Activated T-cell treated with anti-CD3 and anti-CD28 coated beads, Interleukin-2, amount 50 U/mL, for 4 hours (primary cell): ENCODE results near the gene TNS4. TPM values are rescaled to one million over a fixed set of nuclear protein-coding genes. Genes with fewer than 3 reads are reported as not detected.

Source experiments
- ATAC-seq, 2 donors: fragments of 200-7000 bp; cut with Tn5 transposase; one replicate each; pipeline ENCODE4 v1.10.0; 2021
- DNase-seq: peaks from one replicate; pipeline ENCODE4 v3.0.0-alpha.2; 2020
- H3K27me3 Mint-ChIP-seq: one replicate; pipeline ENCODE4 v1.8.0; 2021; ENCODE audit warnings: low read depth, mixed read lengths
- H3K36me3 Mint-ChIP-seq: one replicate; pipeline ENCODE4 v1.8.0; 2022; ENCODE audit warnings: mixed read lengths; ENCODE audit not compliant: insufficient read depth
- H3K4me1 Mint-ChIP-seq: one replicate; pipeline ENCODE4 v1.8.0; 2021; ENCODE audit warnings: low read depth, mixed read lengths
- H3K4me3 Mint-ChIP-seq: one replicate; pipeline ENCODE4 v1.8.0; 2021; ENCODE audit warnings: mild to moderate bottlenecking, moderate library complexity, mixed read lengths
- H3K9me3 Mint-ChIP-seq: one replicate; pipeline ENCODE4 v1.8.0; 2021; ENCODE audit warnings: mixed read lengths
- total RNA-seq, 3 donors: library from RNA; stranded (reverse); gene quantifications; one replicate each; pipeline ENCODE4 v1.2.1, GENCODE V29; 2021

The TNS4 gene
- total RNA-seq, 3 donors from 2014 or later, result 3.9 to 4.7 (median 4.1) TPM

- Mint-ChIP-seq H3K4me1 (peaks cover under 1% of the 10 kb centered on the region), H3K27me3 (peaks cover 4% of the 10 kb centered on the region), H3K9me3 (no peaks in the 10 kb centered on the region), H3K36me3 (no peaks in the 10 kb centered on the region), H3K4me3 (no peak overlapping the region)
- ATAC-seq, result no peak
- no peak for DNase-seq
Observed at GRCh38 chr17:40496634-40497420, 4.6 kb downstream of the TNS4 start.

GRCh38 chr17:40496170-40496569 is 5.3 kb downstream of the TNS4 start:
- ATAC-seq (no peak), DNase-seq (no peak)
- Mint-ChIP-seq H3K9me3 (no peaks in the 10 kb centered on the region), H3K4me1 (peaks cover 5% of the 10 kb centered on the region), H3K27me3 (peaks cover 4% of the 10 kb centered on the region), H3K4me3 (no peak overlapping the region), H3K36me3 (no peaks in the 10 kb centered on the region)

- no peak for DNase-seq
- peaks cover 15% of the 10 kb centered on the region for H3K4me1 Mint-ChIP-seq
- peaks cover under 1% of the 10 kb centered on the region for H3K27me3 Mint-ChIP-seq
- ATAC-seq, result no peak
- no peaks in the 10 kb centered on the region for H3K36me3 Mint-ChIP-seq
- H3K4me3 Mint-ChIP-seq, result no peak overlapping the region
- no peaks in the 10 kb centered on the region for H3K9me3 Mint-ChIP-seq
Observed at GRCh38 chr17:40495140-40495539, 6.3 kb downstream of the TNS4 start.

- ATAC-seq (no peak), DNase-seq (no peak)
- Mint-ChIP-seq H3K36me3 (no peaks in the 10 kb centered on the region), H3K4me3 (no peak overlapping the region), H3K27me3 (no peaks in the 10 kb centered on the region), H3K9me3 (no peaks in the 10 kb centered on the region), H3K4me1 (peaks cover 28% of the 10 kb centered on the region)
Observed at GRCh38 chr17:40493697-40494096, 7.7 kb downstream of the TNS4 start.

GRCh38 chr17:40491486-40491885 is 9.9 kb downstream of the TNS4 start:
- Mint-ChIP-seq H3K27me3 (no peaks in the 10 kb centered on the region), H3K4me3 (no peak overlapping the region), H3K36me3 (no peaks in the 10 kb centered on the region), H3K4me1 (peaks cover 36% of the 10 kb centered on the region), H3K9me3 (no peaks in the 10 kb centered on the region)
- ATAC-seq, result no peak
- DNase-seq, result no peak

- ATAC-seq (no peak), DNase-seq (no peak)
- H3K36me3 Mint-ChIP-seq, result no peaks in the 10 kb centered on the region
- peaks cover 41% of the 10 kb centered on the region for H3K4me1 Mint-ChIP-seq
- H3K9me3 Mint-ChIP-seq, result no peaks in the 10 kb centered on the region
- no peaks in the 10 kb centered on the region for H3K27me3 Mint-ChIP-seq
- no peak overlapping the region for H3K4me3 Mint-ChIP-seq
Observed at GRCh38 chr17:40490982-40491381, 10.4 kb downstream of the TNS4 start.

GRCh38 chr17:40490289-40490853 is 11.1 kb downstream of the TNS4 start:
- H3K9me3 Mint-ChIP-seq, result no peaks in the 10 kb centered on the region
- H3K36me3 Mint-ChIP-seq, result no peaks in the 10 kb centered on the region
- DNase-seq (no peak), ATAC-seq (no peak)
- no peaks in the 10 kb centered on the region for H3K27me3 Mint-ChIP-seq
- H3K4me1 Mint-ChIP-seq, result peaks cover 47% of the 10 kb centered on the region
- H3K4me3 Mint-ChIP-seq, result no peak overlapping the region

- ATAC-seq (no peak), DNase-seq (no peak)
- H3K4me3 Mint-ChIP-seq, result no peak overlapping the region
- no peaks in the 10 kb centered on the region for H3K9me3 Mint-ChIP-seq
- no peaks in the 10 kb centered on the region for H3K36me3 Mint-ChIP-seq
- H3K27me3 Mint-ChIP-seq, result no peaks in the 10 kb centered on the region
- H3K4me1 Mint-ChIP-seq, result peaks cover 60% of the 10 kb centered on the region
Observed at GRCh38 chr17:40487371-40488020, 13.9 kb downstream of the TNS4 start.

GRCh38 chr17:40486522-40487370 is 14.7 kb downstream of the TNS4 start:
- Mint-ChIP-seq H3K4me1 (peaks cover 66% of the 10 kb centered on the region), H3K4me3 (no peak overlapping the region), H3K36me3 (no peaks in the 10 kb centered on the region), H3K9me3 (no peaks in the 10 kb centered on the region), H3K27me3 (no peaks in the 10 kb centered on the region)
- ATAC-seq, result no peak
- no peak for DNase-seq

- H3K4me3 Mint-ChIP-seq, result no peak overlapping the region
- DNase-seq, result peak; percentile 25
- H3K27me3 Mint-ChIP-seq, result no peaks in the 10 kb centered on the region
- H3K9me3 Mint-ChIP-seq, result no peaks in the 10 kb centered on the region
- H3K4me1 Mint-ChIP-seq, result peaks cover 68% of the 10 kb centered on the region
- ATAC-seq, result peak; percentile 77 to 79
- no peaks in the 10 kb centered on the region for H3K36me3 Mint-ChIP-seq
Observed at GRCh38 chr17:40485851-40486521, 15.4 kb downstream of the TNS4 start.

- Mint-ChIP-seq H3K27me3 (no peaks in the 10 kb centered on the region), H3K4me1 (peaks cover 68% of the 10 kb centered on the region), H3K36me3 (no peaks in the 10 kb centered on the region), H3K4me3 (no peak overlapping the region), H3K9me3 (no peaks in the 10 kb centered on the region)
- DNase-seq (no peak), ATAC-seq (no peak)
Observed at GRCh38 chr17:40484973-40485530, 16.4 kb downstream of the TNS4 start.

GRCh38 chr17:40484285-40484972 is 17.0 kb downstream of the TNS4 start:
- H3K9me3 Mint-ChIP-seq, result no peaks in the 10 kb centered on the region
- DNase-seq (no peak), ATAC-seq (no peak)
- H3K4me1 Mint-ChIP-seq, result peaks cover 70% of the 10 kb centered on the region
- no peaks in the 10 kb centered on the region for H3K27me3 Mint-ChIP-seq
- no peak overlapping the region for H3K4me3 Mint-ChIP-seq
- no peaks in the 10 kb centered on the region for H3K36me3 Mint-ChIP-seq

- DNase-seq, result no peak
- H3K36me3 Mint-ChIP-seq, result no peaks in the 10 kb centered on the region
- ATAC-seq, result no peak
Observed at GRCh38 chr17:40483679-40484078, 17.7 kb downstream of the TNS4 start.

More at GRCh38 chr17:40483679-40484078, 17.7 kb downstream of the TNS4 start:
- Mint-ChIP-seq H3K4me1 (peaks cover 68% of the 10 kb centered on the region), H3K4me3 (no peak overlapping the region), H3K9me3 (no peaks in the 10 kb centered on the region), H3K27me3 (no peaks in the 10 kb centered on the region)
